ENCODE results near the gene NR4A1. TPM values are rescaled to one million over a fixed set of nuclear protein-coding genes. Genes with fewer than 3 reads are reported as not detected.
A peak's percentile ranks its signal among the peaks of the same experiment; 100 is the strongest.

Gene NR4A1
- 2.2 and 2.9 TPM in 2 replicates for total RNA-seq

- peak within 1 kb of the TSS; percentile 70 for H3K4me3 ChIP-seq (ENCODE audit: low read depth, low read length)
- DNase-seq (ENCODE audit: low read depth) = peak; percentile 98
- peak; percentile 14 for TF ChIP-seq CTCF (IDR thresholded peaks at IDR 0.05; ENCODE audit: insufficient read depth, low read depth, low read length)
Measured at GRCh38 chr12:52050758-52051541, at the start of gene NR4A1. Gene NR4A1, plus strand, starts transcription at chr12:52051442. Its CDS starts 2,887 bp downstream, at chr12:52054329.

- no peak for TF ChIP-seq CTCF (IDR thresholded peaks at IDR 0.05; ENCODE audit: insufficient read depth, low read depth, low read length)
- H3K4me3 ChIP-seq (ENCODE audit: low read depth, low read length) = no peak overlapping the region
- no peak for DNase-seq (ENCODE audit: low read depth)
Measured at GRCh38 chr12:52003016-52003550, 48.2 kb upstream of the NR4A1 start.

GRCh38 chr12:52003591-52003990, 47.7 kb upstream of the NR4A1 start:
- TF ChIP-seq CTCF (IDR thresholded peaks at IDR 0.05; ENCODE audit: insufficient read depth, low read depth, low read length) = no peak
- no peak for DNase-seq (ENCODE audit: low read depth)
- no peak overlapping the region for H3K4me3 ChIP-seq (ENCODE audit: low read depth, low read length)

- TF ChIP-seq CTCF (IDR thresholded peaks at IDR 0.05; ENCODE audit: insufficient read depth, low read depth, low read length) = peak; percentile 87
- DNase-seq (ENCODE audit: low read depth) = peak; percentile 65
- H3K4me3 ChIP-seq (ENCODE audit: low read depth, low read length) = no peak overlapping the region
Measured at GRCh38 chr12:52004042-52004648, 47.1 kb upstream of the NR4A1 start.

- H3K4me3 ChIP-seq (ENCODE audit: low read depth, low read length) = no peak overlapping the region
- no peak for TF ChIP-seq CTCF (IDR thresholded peaks at IDR 0.05; ENCODE audit: insufficient read depth, low read depth, low read length)
- DNase-seq (ENCODE audit: low read depth) = no peak
Measured at GRCh38 chr12:52005218-52005902, 45.9 kb upstream of the NR4A1 start.

GRCh38 chr12:52005903-52006703, 45.1 kb upstream of the NR4A1 start:
- DNase-seq (ENCODE audit: low read depth) = no peak
- no peak for TF ChIP-seq CTCF (IDR thresholded peaks at IDR 0.05; ENCODE audit: insufficient read depth, low read depth, low read length)
- peak overlapping the region; percentile 44 for H3K4me3 ChIP-seq (ENCODE audit: low read depth, low read length)
